GM19468 (cell line): Measurements from ENCODE around the gene CSPG5.

ENCODE experiments used
- ATAC-seq: cut with Tn5 transposase; IDR thresholded peaks from one replicate; pipeline ENCODE4 v1.9.1; 2021; ENCODE audit warnings: mild to moderate bottlenecking, moderate library complexity, moderate number of reproducible peaks; ENCODE audit not compliant: unreplicated experiment; ENCODE audit errors: extremely low read depth

Gene CSPG5

GRCh38 chr3:47588587-47588986 is 9.9 kb upstream of the CSPG5 start:
- ATAC-seq = no peak

GRCh38 chr3:47588053-47588452 is 9.4 kb upstream of the CSPG5 start:
- ATAC-seq = no peak

DNA sequence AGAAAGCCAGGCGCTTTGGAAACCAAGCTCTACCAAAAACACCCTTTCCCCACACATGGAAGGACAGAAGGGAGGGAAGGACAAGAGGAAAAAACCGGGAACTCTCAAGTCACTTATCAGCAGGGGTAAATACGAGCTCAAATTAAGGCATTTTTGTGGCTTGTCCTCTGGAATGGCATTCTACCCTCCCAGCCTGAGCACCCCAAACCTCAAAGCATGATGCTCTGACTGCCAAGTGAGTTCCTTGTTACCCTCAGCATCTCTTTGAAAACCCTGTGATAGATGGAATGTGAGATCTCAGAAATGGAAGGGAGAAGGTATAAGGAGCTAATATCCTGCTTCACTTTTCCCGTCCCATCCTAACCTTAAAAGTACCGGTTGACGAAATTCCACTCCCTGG is 8.1 kb upstream of the CSPG5 start:
- no peak for ATAC-seq

DNA sequence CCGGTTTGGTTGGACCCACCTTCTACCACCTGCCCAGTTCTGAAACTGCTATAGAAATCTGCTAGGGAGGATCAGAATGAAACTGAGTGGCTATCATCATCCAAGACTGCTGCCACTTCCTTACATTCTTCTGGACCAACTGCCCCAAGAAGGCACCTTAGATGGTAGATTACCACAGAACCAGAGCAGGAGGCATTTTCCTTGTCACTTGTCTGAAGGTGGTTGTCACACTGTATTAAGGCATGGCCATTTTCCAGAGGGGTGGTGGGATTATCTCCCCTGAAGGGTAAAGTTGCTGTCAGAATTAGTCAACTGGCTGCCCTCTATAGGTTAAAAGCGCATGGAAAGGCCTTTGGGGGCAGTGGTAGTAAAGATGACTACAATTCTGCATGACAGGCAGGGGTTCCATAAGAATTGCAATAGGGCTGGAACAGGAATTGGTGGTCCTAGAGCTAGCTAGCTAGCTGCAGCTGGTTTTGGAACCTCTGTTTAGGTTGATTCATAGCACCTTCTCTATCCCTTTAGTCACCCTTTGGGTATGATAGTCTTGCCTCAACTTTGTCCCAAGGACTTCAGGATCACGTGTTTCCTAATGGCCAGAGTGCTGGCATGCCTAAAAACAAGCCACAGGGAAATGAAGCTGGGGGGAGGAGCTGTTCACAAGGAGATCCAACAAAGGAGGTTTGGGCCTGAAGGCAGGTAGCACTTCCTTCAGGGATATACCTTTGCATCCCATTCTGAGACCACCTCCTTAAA is 4.8 kb upstream of the CSPG5 start:
- ATAC-seq = no peak

- ATAC-seq = no peak
Observed at GRCh38 chr3:47581835-47582234, 3.2 kb upstream of the CSPG5 start.

- no peak for ATAC-seq
Observed at GRCh38 chr3:47581422-47581821, 2.8 kb upstream of the CSPG5 start.

- no peak for ATAC-seq
Observed at GRCh38 chr3:47580481-47580880, 1.8 kb upstream of the CSPG5 start.

GRCh38 chr3:47579875-47580274 is 1.2 kb upstream of the CSPG5 start:
- no peak for ATAC-seq

- ATAC-seq = no peak
Observed at GRCh38 chr3:47578119-47578632, 489 bp downstream of the CSPG5 start.

DNA sequence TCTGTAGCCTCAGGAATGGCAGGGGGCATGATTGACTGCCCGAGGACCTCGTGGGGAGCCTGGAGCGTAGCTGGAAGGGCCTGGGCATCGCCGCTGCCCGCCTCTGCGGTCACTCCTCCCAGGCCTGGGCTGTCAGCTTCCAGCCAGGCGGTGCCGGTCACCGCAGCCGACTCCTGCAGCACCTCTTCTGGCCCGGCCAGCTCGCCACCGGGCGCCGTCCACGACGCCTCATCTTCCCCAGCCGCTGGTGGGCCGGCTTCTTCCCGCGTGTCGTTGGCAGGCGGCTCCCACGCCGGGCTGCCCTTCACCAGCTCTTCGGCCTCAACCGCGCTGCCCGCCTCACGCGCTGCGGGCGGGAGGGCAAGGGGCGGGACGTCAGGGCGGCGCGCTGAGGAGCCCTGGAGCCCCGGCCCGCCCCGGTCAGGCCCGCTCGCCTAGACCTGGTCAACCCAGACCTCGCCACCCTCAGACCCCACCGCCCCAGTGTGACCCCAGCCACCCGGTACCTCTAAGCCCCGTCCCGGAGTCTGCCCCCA is 1.0 kb downstream of the CSPG5 start:
- no peak for ATAC-seq

DNA sequence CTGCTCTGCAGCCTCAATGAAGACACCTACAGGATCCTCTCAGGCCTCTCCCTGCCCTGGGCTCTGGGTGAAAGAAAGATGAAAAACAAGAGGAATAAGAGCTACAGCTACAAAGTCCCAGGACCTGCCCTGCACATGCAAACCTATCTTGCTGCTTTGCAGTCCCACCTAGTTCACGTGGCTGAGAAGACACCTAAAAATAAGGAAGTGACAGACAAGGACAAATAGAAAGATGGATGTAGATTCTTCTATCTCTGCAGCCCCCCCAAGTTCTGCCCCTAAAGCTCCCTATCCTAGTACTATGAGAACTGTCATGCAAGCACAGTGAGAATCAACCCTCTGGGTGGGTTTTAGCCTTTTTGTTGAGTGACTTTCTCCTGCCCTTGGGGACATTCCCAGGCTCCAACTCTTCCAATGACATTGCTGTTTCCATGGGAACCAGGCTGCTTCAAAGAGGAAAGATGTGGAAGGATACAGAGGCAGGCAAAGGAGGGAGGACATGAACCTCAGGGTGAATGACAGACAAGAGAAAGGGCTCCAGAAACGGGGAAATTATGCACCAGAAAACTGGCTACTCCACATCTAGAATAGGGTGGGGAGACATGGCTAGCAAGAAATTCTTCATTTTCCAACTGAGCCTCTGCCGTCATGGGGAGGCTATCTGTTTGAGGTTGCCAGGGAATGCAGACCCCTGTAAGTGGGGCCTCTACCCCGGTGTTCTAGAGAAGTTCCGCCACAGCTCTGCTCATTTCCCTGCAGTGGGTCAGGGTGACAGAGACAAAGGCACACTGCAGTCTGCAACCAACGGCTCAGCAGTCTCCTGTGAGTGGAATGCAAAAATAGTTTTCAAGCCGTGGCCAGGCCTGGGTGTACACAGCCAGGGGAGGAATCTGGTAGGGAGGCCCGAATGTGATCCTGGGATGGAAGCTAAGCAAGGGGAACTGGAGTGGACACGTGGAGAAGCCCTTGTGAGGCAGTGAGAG is 5.2 kb downstream of the CSPG5 start:
- ATAC-seq = no peak

DNA sequence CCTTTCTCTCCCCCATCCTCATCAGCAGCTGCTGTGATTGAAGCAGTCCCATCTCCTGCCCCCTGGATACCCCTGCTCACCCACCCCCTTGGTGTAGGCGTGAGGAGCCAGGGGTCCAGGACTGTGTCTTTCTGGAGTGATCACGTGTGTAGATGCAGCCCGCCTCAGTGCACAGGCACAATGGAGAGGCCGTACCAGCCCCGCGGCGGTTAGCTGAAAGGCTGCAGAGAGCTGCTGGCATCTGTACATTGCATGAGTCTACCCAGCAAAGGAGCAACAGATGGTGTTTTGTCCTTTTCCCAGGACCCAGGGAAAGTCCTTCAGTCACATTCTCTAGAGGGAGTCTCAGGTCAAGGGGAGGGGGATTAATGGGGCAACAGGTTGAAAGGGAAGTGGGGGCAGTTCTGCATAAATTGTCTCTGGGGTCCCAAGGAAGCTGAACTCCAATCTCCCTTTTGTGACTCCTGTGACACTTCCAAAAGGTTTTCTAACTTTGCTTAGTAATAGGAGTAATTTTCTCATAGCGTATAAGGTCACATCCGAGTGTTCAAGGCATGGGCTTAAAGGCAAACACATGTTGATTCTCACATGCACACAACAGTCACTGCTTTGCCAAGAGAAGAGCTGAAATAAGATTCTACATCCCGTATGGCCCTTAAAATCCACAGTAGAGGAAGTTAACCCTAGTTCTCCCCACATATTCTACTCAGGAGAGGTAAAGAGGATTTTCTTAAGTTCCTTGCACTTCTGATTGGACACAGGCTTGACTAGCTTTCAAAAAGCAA is 7.1 kb downstream of the CSPG5 start:
- ATAC-seq = no peak

GRCh38 chr3:47568901-47569300 is 9.8 kb downstream of the CSPG5 start:
- no peak for ATAC-seq

DNA sequence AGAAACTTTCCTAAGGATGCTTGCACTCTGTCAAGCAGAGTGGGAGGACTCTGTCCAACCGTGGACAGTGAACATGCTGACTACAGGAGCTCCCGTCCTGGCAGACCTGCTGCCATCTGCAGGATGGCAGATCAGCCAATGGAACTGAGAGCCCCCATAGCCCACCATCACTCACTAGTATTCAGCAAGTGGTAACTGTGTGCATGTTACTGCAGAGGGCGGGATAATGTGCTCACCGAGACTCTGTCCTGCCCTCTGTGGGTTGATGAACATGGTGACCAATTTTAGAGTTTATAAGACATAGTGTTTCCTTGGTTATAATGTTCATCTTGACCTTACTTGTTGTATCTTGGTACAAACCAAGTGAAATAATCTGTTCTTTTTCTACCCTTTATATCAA is 11.5 kb downstream of the CSPG5 start:
- no peak for ATAC-seq

DNA sequence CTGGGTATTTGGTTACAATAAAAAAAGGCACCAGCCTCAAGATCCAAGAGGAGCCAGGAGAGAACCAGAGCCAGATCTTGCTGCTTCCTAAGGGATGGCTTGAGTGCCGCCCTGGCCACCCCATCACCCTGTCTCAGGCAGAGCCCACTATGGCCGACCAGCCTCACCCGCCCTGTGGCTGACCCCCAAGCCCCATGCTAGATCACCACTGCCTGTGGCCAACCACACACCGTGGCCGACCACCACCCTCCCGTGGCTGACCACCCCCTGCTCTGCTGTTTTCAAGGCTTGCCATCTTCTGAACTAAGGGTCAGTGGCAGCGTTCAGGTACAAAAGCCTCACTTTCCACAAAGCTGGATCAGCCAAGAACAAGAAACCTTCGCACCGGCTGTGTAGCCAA is 12.0 kb downstream of the CSPG5 start:
- ATAC-seq = no peak

DNA sequence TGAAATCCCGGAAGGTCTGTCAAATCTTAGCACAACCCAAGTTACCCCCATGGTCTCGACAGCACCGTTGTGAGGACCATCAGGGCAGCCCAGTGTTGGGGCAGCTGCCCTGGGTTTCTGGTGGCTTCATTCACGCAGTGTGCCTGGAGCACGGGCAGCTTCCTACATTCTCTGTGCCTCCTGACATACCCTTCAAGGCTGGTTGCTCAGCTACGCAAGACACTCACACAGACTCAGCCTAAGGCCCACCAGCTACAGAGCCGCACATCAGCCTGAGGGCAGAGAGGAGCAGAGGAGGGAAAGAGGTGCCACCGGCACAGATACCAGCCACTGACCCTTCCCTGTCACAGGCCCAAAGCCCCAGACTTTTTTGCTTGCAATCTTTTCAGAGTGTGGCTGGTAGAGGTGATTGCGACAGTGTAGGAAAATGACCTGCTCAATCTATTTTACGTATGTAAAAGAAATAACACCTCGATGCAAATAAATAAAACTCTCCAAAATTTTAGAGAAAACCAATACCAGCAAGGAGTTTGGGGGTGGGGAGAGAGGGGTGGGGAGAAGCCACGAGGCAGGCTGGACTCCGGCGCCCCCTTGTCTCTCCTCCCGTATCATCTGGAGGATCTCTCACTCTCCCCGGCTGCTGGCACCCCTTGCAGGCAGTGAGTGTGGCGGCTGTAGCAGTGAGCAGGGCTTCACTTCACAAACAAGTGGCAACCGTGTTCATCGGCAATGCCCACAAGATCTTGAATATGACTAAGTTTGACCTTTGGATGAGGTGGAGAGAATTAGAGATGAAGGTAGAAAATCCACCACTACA is 12.7 kb downstream of the CSPG5 start:
- no peak for ATAC-seq

DNA sequence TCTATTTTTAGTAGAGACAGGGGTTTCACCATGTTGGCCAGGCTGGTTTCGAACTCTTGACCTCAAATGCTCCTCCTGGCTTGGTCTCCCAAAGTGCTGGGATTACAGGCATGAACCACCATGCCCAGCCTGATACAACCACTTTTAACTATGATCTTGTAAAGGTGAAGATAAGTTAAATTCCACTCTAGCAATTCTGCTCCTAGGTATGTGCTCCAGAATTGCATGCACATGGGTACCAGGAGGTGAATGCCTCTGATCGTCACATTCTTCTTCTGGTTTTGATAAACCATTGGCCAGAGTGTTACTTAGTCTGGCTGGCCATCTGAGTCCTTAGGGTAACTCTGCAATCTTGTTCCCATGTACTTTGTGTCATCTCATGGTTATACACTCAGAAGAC is 22.3 kb downstream of the CSPG5 start:
- no peak for ATAC-seq

DNA sequence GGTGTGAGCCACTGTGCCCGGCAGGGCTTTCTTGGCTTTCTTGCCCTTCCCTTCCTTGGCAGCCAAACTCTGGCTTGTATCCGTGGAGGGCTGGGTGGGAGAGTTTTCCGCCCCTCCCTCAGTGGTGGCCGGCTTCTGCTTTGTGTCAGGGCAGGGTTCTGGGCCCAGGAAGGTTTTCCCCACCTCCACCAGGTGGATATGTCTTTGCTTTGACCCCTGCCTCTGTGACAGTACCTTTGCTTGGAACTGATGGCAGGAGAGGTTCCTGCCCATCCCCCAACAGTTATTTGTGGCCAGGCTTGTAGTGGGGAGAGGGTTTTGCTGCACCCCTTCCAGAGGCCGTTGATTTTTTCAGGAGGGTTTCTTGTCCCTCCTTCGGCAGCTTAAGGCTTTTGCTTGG is 24.3 kb downstream of the CSPG5 start:
- no peak for ATAC-seq

GRCh38 chr3:47553407-47553806 is 25.3 kb downstream of the CSPG5 start:
- ATAC-seq = no peak
